Prostate gland (tissue), 2 donors: ENCODE data around the gene BBS9. TPM values are rescaled to one million over a fixed set of nuclear protein-coding genes. Genes with fewer than 3 reads are reported as not detected.
"Not testable (repeated sequence)": the region's sequence is repeated elsewhere in the genome, so short reads cannot be mapped to it uniquely, and the experiment has no call there.

ENCODE experiments used
- DNase-seq: peaks from one replicate; pipeline ENCODE4 v3.0.0-alpha.2; 2019; ENCODE audit warnings: low spot score
- H3K27ac ChIP-seq, 2 donors: fragments of 200-600 bp; sonication (generic); 2 replicates each; pipeline ENCODE4 v1.5.1; 2017 to 2019
- H3K27me3 ChIP-seq: fragments of 200-600 bp; sonication (generic); replicated peaks from 2 replicates; pipeline ENCODE4 v1.5.1; 2019; ENCODE audit not compliant: insufficient read depth
- H3K36me3 ChIP-seq, 2 donors: fragments of 200-600 bp; sonication (generic); 1 replicate in 1 of 2; 2 replicates in 1 of 2; pipeline versions ENCODE4 v1.5.1 to v1.8.1; 2017 to 2019
- H3K4me1 ChIP-seq: fragments of 200-600 bp; sonication (generic); replicated peaks from 2 replicates; pipeline ENCODE4 v1.5.1; 2019
- H3K4me3 ChIP-seq, 2 donors: fragments of 200-600 bp; sonication (generic); 2 replicates each; pipeline ENCODE4 v1.5.1; 2017 to 2019
- H3K9me3 ChIP-seq: fragments of 200-600 bp; sonication (generic); 2 replicates; pipeline ENCODE4 v1.5.1; 2017
- POLR2A ChIP-seq: fragments of 450-650 bp; IDR thresholded peaks from one replicate; pipeline ENCODE4 v1.6.1; 2016; ENCODE audit warnings: antibody characterized with exemption, mild to moderate bottlenecking
- POLR2AphosphoS5 ChIP-seq: sonication (generic); formaldehyde crosslinking; IDR thresholded peaks from one replicate; pipeline ENCODE4 v1.6.1; 2017; ENCODE audit warnings: antibody characterized with exemption
- WGBS: methylation state at CpG from one replicate; pipeline ENCODE4 v1.1.5; 2018; 5-methylcytosine and 5-hydroxymethylcytosine counted together
- intact Hi-C: fragments of 100-400 bp; cut with DNase I; formaldehyde crosslinking; loops from one replicate; pipeline ENCODE4 v1.14.2; 2022
- total RNA-seq, 2 donors: library from RNA; depleted of rRNA; stranded (reverse); fragments of >200 nt; gene quantifications; one replicate each; pipeline ENCODE4 v1.1.0, GENCODE V29; 2016
- TF ChIP-seq, protein P1 (sequence below), 4 experiments: fragments of 200-600 bp in 2 of 4; fragments of 450-650 bp in 2 of 4; sonication (generic) in 2 of 4; IDR thresholded peaks; 1 replicate in 3 of 4; 2 replicates in 1 of 4; pipeline ENCODE4 v1.5.1; 2016 to 2019; ENCODE audit warnings: antibody characterized with exemption in 4 of 4, mild to moderate bottlenecking in 2 of 4, moderate library complexity in 2 of 4

Gene BBS9
- total RNA-seq, 2 donors from 2014 or later, result 19.6 to 36.8 TPM

DNA sequence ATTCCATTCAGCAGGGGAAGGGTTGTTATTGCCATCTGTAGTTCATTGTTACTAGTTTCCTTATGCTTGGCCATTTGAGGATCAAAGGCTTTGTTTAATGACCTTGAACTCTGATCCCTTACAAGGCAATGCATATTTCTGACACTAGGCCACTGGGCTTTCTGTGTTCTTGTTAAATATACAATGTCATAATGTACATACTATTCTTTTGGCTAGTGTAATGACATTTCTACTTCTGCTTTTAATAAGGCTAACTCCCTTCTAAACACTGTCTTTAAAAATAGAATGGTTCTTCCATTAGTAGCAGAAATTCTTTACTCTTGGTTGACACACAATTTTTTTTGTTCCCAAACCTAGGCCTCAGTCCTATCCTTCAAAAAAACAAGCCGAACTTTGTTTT is 86.6 kb downstream of the BBS9 start:
- no peaks in the 10 kb centered on the region for H3K36me3 ChIP-seq
- WGBS, result 74% methylated on average over 1 of the region's 1 CpG
- TF ChIP-seq POLR2AphosphoS5 (no peak), POLR2A (no peak)
- TF ChIP-seq, protein P1, sequence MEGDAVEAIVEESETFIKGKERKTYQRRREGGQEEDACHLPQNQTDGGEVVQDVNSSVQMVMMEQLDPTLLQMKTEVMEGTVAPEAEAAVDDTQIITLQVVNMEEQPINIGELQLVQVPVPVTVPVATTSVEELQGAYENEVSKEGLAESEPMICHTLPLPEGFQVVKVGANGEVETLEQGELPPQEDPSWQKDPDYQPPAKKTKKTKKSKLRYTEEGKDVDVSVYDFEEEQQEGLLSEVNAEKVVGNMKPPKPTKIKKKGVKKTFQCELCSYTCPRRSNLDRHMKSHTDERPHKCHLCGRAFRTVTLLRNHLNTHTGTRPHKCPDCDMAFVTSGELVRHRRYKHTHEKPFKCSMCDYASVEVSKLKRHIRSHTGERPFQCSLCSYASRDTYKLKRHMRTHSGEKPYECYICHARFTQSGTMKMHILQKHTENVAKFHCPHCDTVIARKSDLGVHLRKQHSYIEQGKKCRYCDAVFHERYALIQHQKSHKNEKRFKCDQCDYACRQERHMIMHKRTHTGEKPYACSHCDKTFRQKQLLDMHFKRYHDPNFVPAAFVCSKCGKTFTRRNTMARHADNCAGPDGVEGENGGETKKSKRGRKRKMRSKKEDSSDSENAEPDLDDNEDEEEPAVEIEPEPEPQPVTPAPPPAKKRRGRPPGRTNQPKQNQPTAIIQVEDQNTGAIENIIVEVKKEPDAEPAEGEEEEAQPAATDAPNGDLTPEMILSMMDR (IDR thresholded peaks at IDR 0.05), result no peak
- DNase-seq, result no peak
- H3K4me3 ChIP-seq, result no peak overlapping the region
- no peaks in the 10 kb centered on the region for H3K4me1 ChIP-seq
- no peak overlapping the region for H3K27ac ChIP-seq
- intact Hi-C loops, result no loop called here
- H3K27me3 ChIP-seq, result no peaks in the 10 kb centered on the region
- no peaks in the 10 kb centered on the region for H3K9me3 ChIP-seq

DNA sequence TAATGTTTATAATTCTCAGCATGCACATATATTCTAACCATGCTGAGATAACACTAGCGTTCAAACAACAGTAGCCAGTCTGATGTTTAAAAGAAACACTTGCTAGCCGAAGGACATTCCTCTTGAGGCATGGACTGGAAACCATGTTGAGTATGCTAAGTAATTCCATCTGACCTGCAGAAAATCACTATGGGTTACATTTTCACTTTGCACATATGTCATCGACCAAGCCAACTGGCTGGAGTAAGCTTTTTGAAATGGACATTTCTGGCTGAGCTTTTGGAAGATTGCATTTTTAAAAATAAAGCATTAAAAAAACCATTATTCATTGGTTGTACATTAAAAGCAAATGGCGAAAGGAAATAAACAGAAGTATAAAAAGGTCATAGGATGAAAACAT is 88.2 kb downstream of the BBS9 start:
- Histone ChIP-seq H3K36me3 (no peaks in the 10 kb centered on the region), H3K4me1 (no peaks in the 10 kb centered on the region), H3K27me3 (no peaks in the 10 kb centered on the region), H3K9me3 (no peaks in the 10 kb centered on the region), H3K4me3 (no peak overlapping the region), H3K27ac (no peak overlapping the region)
- 95% methylated on average over 4 of the region's 4 CpGs for WGBS
- intact Hi-C loops, result no loop called here
- no peak for DNase-seq
- no peak for TF ChIP-seq POLR2AphosphoS5
- TF ChIP-seq POLR2A, result no peak
- TF ChIP-seq, protein P1 (IDR thresholded peaks at IDR 0.05), result no peak

GRCh38 chr7:33218841-33219535 is 89.6 kb downstream of the BBS9 start:
- WGBS, result over 99% methylated on average over 22 of the region's 38 CpGs
- intact Hi-C loops, H3K36me3 ChIP-seq, H3K4me1 ChIP-seq, DNase-seq, H3K4me3 ChIP-seq, H3K9me3 ChIP-seq, H3K27me3 ChIP-seq, H3K27ac ChIP-seq: not testable (repeated sequence)

- Histone ChIP-seq H3K27ac (no peak overlapping the region), H3K27me3 (no peaks in the 10 kb centered on the region), H3K9me3 (no peaks in the 10 kb centered on the region), H3K36me3 (no peaks in the 10 kb centered on the region), H3K4me1 (no peaks in the 10 kb centered on the region), H3K4me3 (no peak overlapping the region)
- WGBS, result 87% methylated on average over 4 of the region's 4 CpGs
- TF ChIP-seq, protein P1 (IDR thresholded peaks at IDR 0.05), result no peak
- TF ChIP-seq POLR2A, result no peak
- no peak for TF ChIP-seq POLR2AphosphoS5
- DNase-seq, result no peak
- intact Hi-C loops, result no loop called here
Measured at GRCh38 chr7:33220231-33220630, 90.9 kb downstream of the BBS9 start.

- 98% methylated on average over 1 of the region's 1 CpG for WGBS
- Histone ChIP-seq H3K4me3 (no peak overlapping the region), H3K27ac (no peak overlapping the region), H3K4me1 (no peaks in the 10 kb centered on the region), H3K36me3 (no peaks in the 10 kb centered on the region), H3K27me3 (no peaks in the 10 kb centered on the region), H3K9me3 (no peaks in the 10 kb centered on the region)
- DNase-seq, result no peak
- TF ChIP-seq POLR2A, result no peak
- TF ChIP-seq, protein P1 (IDR thresholded peaks at IDR 0.05), result no peak
- no peak for TF ChIP-seq POLR2AphosphoS5
- intact Hi-C loops, result no loop called here
Measured at GRCh38 chr7:33221390-33221789, 92.0 kb downstream of the BBS9 start.
